HG02885 (cell line): Measurements from ENCODE around the gene REG4.

ENCODE experiments used
- ATAC-seq: cut with Tn5 transposase; IDR thresholded peaks from one replicate; pipeline ENCODE4 v1.9.1; 2021; ENCODE audit warnings: mild to moderate bottlenecking; ENCODE audit not compliant: unreplicated experiment, poor library complexity

Gene REG4

GRCh38 chr1:119745034-119745433 lies 66.2 kb downstream of the REG4 start:
- no peak for ATAC-seq

DNA sequence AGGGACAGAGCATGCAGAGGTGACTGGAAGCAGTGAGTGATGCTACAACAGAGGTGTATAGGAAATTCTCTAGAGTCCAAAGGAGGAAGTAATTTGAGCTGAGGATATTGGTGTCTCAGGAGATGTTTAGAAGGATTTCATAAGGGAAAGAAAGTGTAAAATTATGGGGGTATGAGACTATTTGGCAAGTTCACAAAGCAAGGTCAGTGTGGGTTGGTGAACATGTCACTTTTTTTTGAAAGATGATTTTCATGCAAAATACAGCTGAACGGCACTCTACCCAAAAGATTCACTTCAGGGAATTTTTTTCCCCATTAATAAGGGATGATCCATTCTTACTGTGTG lies 66.7 kb downstream of the REG4 start:
- no peak for ATAC-seq
